PC-9 (cell line): Measurements from ENCODE around the gene CHKB.

ENCODE experiments used
- CTCF ChIP-seq: fragments of 200-600 bp; sonication (generic); conservative IDR thresholded peaks from 2 replicates; pipeline ENCODE4 v1.6.1; 2017; ENCODE audit warnings: mixed run types, antibody characterized with exemption, mild to moderate bottlenecking, moderate library complexity
- EZH2 ChIP-seq: fragments of 200-600 bp; sonication (generic); IDR thresholded peaks from 2 replicates; pipeline ENCODE4 v1.8.0; 2017; ENCODE audit warnings: antibody characterized with exemption, low read depth

- no peak for TF ChIP-seq EZH2
- no peak for TF ChIP-seq CTCF
Observed at GRCh38 chr22:50578776-50579310, 3.8 kb downstream of the CHKB start.
